Skeletal muscle satellite cell (primary cell): ENCODE data around the gene TADA1. TPM values are rescaled to one million over a fixed set of nuclear protein-coding genes. Genes with fewer than 3 reads are reported as not detected.

Experiments
- H3K27me3 ChIP-seq: 2 replicates; pipeline ENCODE4 v1.7.0; 2013; ENCODE audit warnings: low read length; ENCODE audit not compliant: control insufficient read depth, insufficient read depth
- H3K36me3 ChIP-seq: 2 replicates; pipeline ENCODE4 v1.7.0; 2013; ENCODE audit warnings: mild to moderate bottlenecking, control low read depth, low read length; ENCODE audit not compliant: insufficient read depth
- H3K4me1 ChIP-seq: 2 replicates; pipeline ENCODE4 v1.7.0; 2013; ENCODE audit warnings: low read length; ENCODE audit not compliant: control insufficient read depth, insufficient read depth
- H3K4me2 ChIP-seq: 2 replicates; pipeline ENCODE4 v1.7.0; 2013; ENCODE audit warnings: mild to moderate bottlenecking, low read length
- H3K4me3 ChIP-seq: 2 replicates; pipeline ENCODE4 v1.7.0; 2013; ENCODE audit warnings: low read length
- H3K9ac ChIP-seq: 2 replicates; pipeline ENCODE4 v1.7.0; 2013; ENCODE audit warnings: mild to moderate bottlenecking, low read depth, low read length, moderate library complexity
- H3K9me3 ChIP-seq: replicated peaks from 2 replicates; pipeline ENCODE4 v1.7.0; 2013; ENCODE audit warnings: mild to moderate bottlenecking, control low read depth, low read length
- total RNA-seq: library from RNA; depleted of rRNA; stranded (reverse); fragments of >200 nt; gene quantifications from 2 replicates; pipeline ENCODE4 v1.2.3, GENCODE V29; 2012; rRNA removed

The TADA1 gene
- total RNA-seq, result 9.1 and 9.8 TPM in 2 replicates

DNA sequence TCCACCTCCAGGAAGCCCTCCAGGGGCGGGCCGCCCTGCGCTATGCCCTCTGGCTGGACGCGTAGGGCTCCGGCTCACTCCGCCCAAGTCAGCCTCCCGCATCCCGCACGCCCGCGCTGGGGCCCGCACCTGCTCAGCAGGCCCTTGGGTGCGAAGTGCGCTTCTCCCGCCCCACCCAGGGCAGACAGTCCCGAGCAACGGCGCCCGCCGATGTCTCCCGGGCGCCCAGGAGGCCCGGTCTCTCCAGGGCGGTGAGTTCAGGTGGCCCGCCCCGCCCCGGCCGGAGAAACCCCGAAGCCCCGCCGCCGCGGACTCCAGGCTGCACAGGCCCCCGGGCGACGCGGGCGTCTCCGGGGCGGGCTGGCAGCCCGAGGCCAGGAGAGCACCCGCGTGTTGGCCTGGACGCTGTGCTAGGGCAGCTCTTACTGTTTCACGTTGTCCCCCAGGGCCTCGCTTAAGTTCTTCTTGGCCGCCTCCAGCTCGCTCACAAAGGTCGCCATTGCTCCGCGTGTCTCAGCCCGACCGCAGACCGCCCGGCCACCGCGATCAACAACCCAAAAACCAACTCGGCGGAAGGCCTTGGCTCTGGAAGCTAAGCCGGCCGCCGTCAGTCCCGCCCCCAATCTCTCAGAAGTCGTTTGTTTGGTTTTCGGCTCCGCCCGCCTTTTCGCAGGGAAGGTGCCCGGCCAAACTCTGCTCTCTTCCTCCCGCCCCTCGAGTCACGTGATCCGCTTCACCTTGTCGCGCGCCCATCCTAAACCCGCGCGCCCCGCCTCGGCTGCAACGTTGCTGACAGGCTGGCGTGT, at the start of gene TADA1:
TADA1 (minus strand) TSS at position 531 of the 806 bp plus-strand sequence; CDS start at position 500, 31 bp downstream.
- peak within 1 kb of the TSS; percentile 76 for H3K4me2 ChIP-seq
- peak within 1 kb of the TSS; percentile 84 for H3K4me3 ChIP-seq
- H3K36me3 ChIP-seq, result no peaks in the 10 kb centered on the region
- no peaks in the 10 kb centered on the region for H3K27me3 ChIP-seq
- H3K4me1 ChIP-seq, result peaks cover 8% of the 10 kb centered on the region
- H3K9ac ChIP-seq, result peak within 1 kb of the TSS; percentile 90
- no peaks in the 10 kb centered on the region for H3K9me3 ChIP-seq

DNA sequence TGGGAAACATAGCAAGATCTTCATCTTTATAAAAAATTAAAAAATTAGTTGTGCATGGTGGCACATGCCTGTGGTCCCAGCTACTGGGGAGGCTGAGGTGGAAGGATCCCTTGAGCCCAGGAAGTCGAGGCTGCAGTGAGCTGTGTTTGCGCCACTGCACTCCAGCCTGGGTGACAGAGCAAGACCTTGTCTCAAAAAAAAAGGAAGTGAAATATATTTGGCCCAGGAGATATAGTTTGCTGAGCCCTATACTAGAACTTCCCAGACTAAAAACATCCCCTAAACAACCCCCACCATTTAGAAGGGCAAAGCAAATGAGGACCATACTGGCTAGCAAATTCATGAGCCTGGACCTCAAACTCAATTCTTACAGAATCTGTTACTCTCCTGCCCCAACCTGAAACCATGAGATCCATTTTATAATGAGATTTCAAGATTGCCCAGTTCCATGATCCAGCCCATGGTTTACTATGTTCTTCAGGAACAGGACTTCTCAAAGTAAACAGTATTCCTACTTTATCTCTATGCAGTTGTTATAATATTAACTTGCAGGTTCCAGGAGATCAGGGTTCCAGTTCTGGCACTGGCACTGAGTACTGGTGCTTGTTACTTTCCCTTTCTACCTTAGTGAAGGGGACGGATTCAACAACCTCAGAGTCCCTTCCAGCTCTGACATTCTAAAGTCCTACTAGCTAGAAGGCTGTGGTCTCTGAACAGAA, 48.9 kb upstream of the TADA1 start:
- H3K4me3 ChIP-seq, result peak overlapping the region; percentile 20
- H3K9ac ChIP-seq, result peak overlapping the region; percentile 61
- H3K9me3 ChIP-seq, result no peaks in the 10 kb centered on the region
- H3K4me2 ChIP-seq, result peak overlapping the region; percentile 63
- H3K4me1 ChIP-seq, result peaks cover 18% of the 10 kb centered on the region
- no peaks in the 10 kb centered on the region for H3K36me3 ChIP-seq
- H3K27me3 ChIP-seq, result peaks cover 21% of the 10 kb centered on the region

GRCh38 chr1:166920561-166921475, 44.8 kb upstream of the TADA1 start:
- peaks cover 9% of the 10 kb centered on the region for H3K4me1 ChIP-seq
- H3K4me3 ChIP-seq, result peak overlapping the region; percentile 53
- H3K4me2 ChIP-seq, result peak overlapping the region; percentile 73
- no peak overlapping the region for H3K9ac ChIP-seq
- no peaks in the 10 kb centered on the region for H3K36me3 ChIP-seq
- H3K27me3 ChIP-seq, result peaks cover 39% of the 10 kb centered on the region
- no peaks in the 10 kb centered on the region for H3K9me3 ChIP-seq

- H3K4me2 ChIP-seq, result no peak overlapping the region
- H3K9me3 ChIP-seq, result no peaks in the 10 kb centered on the region
- no peaks in the 10 kb centered on the region for H3K4me1 ChIP-seq
- no peak overlapping the region for H3K4me3 ChIP-seq
- no peaks in the 10 kb centered on the region for H3K36me3 ChIP-seq
- no peak overlapping the region for H3K9ac ChIP-seq
- peaks cover 39% of the 10 kb centered on the region for H3K27me3 ChIP-seq
Measured at GRCh38 chr1:166918956-166919316, 42.9 kb upstream of the TADA1 start.

- peaks cover 39% of the 10 kb centered on the region for H3K27me3 ChIP-seq
- H3K4me2 ChIP-seq, result no peak overlapping the region
- no peaks in the 10 kb centered on the region for H3K9me3 ChIP-seq
- H3K4me3 ChIP-seq, result no peak overlapping the region
- H3K9ac ChIP-seq, result no peak overlapping the region
- H3K4me1 ChIP-seq, result no peaks in the 10 kb centered on the region
- H3K36me3 ChIP-seq, result no peaks in the 10 kb centered on the region
Measured at GRCh38 chr1:166918088-166918955, 42.3 kb upstream of the TADA1 start.

- peaks cover 28% of the 10 kb centered on the region for H3K27me3 ChIP-seq
- H3K36me3 ChIP-seq, result no peaks in the 10 kb centered on the region
- no peak overlapping the region for H3K4me2 ChIP-seq
- no peak overlapping the region for H3K4me3 ChIP-seq
- no peaks in the 10 kb centered on the region for H3K4me1 ChIP-seq
- no peak overlapping the region for H3K9ac ChIP-seq
- H3K9me3 ChIP-seq, result no peaks in the 10 kb centered on the region
Measured at GRCh38 chr1:166915941-166916340, 39.9 kb upstream of the TADA1 start.

DNA sequence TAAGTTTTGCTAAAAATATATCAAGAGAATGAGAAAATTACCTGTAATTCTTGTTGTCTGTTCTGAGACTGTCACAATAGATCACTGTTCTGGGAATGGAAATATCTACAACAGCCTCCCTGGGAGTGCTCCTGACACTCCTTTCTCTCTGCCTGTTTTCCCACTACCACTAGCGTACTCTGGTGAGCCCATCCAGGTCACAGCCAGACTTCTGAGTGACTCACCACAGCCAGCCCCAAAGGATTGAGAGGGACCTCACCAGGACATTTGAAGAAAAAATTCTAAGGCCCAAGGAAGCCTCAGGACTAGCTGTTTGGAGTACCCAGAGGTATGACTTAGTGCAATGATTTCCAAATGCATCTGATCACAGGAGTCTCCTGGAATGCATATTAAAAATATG, 39.0 kb upstream of the TADA1 start:
- H3K9ac ChIP-seq, result no peak overlapping the region
- no peaks in the 10 kb centered on the region for H3K36me3 ChIP-seq
- no peaks in the 10 kb centered on the region for H3K4me1 ChIP-seq
- H3K4me3 ChIP-seq, result no peak overlapping the region
- H3K9me3 ChIP-seq, result no peaks in the 10 kb centered on the region
- H3K27me3 ChIP-seq, result peaks cover 21% of the 10 kb centered on the region
- no peak overlapping the region for H3K4me2 ChIP-seq

- no peak overlapping the region for H3K4me3 ChIP-seq
- no peaks in the 10 kb centered on the region for H3K4me1 ChIP-seq
- no peak overlapping the region for H3K4me2 ChIP-seq
- H3K9ac ChIP-seq, result no peak overlapping the region
- H3K27me3 ChIP-seq, result peaks cover 21% of the 10 kb centered on the region
- no peaks in the 10 kb centered on the region for H3K9me3 ChIP-seq
- no peaks in the 10 kb centered on the region for H3K36me3 ChIP-seq
Measured at GRCh38 chr1:166914111-166914510, 38.0 kb upstream of the TADA1 start.

- Histone ChIP-seq H3K4me1 (peaks cover 1% of the 10 kb centered on the region), H3K4me2 (no peak overlapping the region), H3K9ac (no peak overlapping the region), H3K27me3 (peaks cover 14% of the 10 kb centered on the region), H3K9me3 (no peaks in the 10 kb centered on the region), H3K4me3 (no peak overlapping the region), H3K36me3 (no peaks in the 10 kb centered on the region)
Measured at GRCh38 chr1:166911624-166912023, 35.6 kb upstream of the TADA1 start.

DNA sequence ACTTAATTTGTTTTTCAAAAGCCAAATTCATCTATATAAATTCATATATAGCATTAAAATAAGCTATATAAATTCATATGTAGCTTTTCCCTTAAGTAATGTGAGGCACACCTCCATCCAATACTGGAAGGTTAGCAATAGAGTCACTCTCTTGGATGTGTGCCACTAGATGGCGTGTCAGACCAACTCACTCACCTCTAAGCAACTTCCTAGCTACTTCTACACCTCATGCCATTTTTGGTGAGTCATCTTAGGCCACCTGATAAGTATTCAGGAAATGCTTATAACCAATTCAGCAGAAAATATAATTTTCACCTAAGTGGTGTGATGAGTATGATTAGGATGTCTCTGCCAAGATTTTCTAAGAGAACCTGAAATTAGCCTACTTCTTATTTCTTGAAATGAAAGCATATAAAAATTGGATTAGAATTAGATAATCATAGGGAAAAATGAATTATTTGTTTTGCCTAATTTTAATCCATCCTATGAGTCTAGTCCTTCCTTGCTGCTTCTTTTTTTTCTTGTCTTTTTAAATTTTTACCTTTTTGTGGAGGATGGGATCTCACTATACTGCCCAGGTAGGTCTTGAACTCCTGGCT, 34.4 kb upstream of the TADA1 start:
- no peak overlapping the region for H3K9ac ChIP-seq
- H3K4me1 ChIP-seq, result peaks cover 12% of the 10 kb centered on the region
- no peaks in the 10 kb centered on the region for H3K9me3 ChIP-seq
- H3K27me3 ChIP-seq, result peaks cover 14% of the 10 kb centered on the region
- no peak overlapping the region for H3K4me2 ChIP-seq
- no peaks in the 10 kb centered on the region for H3K36me3 ChIP-seq
- no peak overlapping the region for H3K4me3 ChIP-seq
